Measurements from ENCODE around the gene AKAP5. TPM values are rescaled to one million over a fixed set of nuclear protein-coding genes. Genes with fewer than 3 reads are reported as not detected.

Gene AKAP5
- under 1 TPM in 5 of 6 donors, not detected in 1; 0.13 to 0.53 (median 0.31) TPM for polyA plus RNA-seq (ENCODE audit: low read depth in 6 of 6)

GRCh38 chr14:64465191-64465822 lies at the start of gene AKAP5:
TSS of gene AKAP5 (plus strand) at chr14:64465499. CDS start at chr14:64468395, 2,896 bp downstream.
- H3K4me3 Mint-ChIP-seq, result peak within 1 kb of the TSS; percentile 83 to 94 (median 91)
- peak within 1 kb of the TSS in 5 of 6 donors; percentile 69 to 88 (median 79) for H3K27ac Mint-ChIP-seq

DNA sequence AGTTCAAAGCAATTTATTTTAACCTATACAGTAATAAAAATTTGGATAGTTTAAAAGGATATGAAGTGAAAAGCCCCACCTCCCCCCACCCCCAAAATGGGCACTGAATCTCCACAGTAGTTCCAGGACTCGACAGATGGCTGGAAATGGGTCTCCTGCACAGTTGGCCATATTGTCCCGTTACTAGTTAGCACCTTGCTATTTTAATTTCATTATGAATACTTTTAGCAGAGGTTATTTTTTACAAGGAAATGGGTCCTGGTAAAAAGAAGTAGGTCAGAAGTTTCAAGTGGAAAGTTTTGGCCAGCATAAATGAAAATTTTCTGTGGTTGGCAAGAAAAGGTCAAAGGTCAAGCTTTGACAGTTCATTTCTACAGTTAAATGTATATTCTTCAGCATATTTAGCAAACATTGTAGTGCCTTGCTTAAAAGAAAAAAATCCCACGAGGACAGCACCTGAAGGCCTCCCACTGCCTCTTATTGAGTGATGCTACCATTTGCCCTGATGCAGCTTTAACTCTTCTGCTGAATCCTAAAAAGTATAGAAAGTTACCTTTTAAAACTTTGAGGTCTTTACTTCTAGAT lies 48.9 kb upstream of the AKAP5 start:
- ATAC-seq (ENCODE audit: low read depth in 2 of 2) (no peak), DNase-seq (no peak)
- Mint-ChIP-seq H3K27ac (no peak overlapping the region), H3K4me1 (no peaks in the 10 kb centered on the region), H3K36me3 (peaks cover 8 to 38% of the 10 kb centered on the region in 2 donors), H3K4me3 (no peak overlapping the region), H3K9me3 (no peaks in the 10 kb centered on the region), H3K27me3 (no peaks in the 10 kb centered on the region)

More at GRCh38 chr14:64465191-64465822, at the start of gene AKAP5:
- DNase-seq (peak; percentile 75), ATAC-seq (ENCODE audit: low read depth in 2 of 2) (peak; percentile 89 to 93)
- peaks cover 31 to 44% (median 39%) of the 10 kb centered on the region in 3 donors for H3K4me1 Mint-ChIP-seq
- H3K27me3 Mint-ChIP-seq, result no peaks in the 10 kb centered on the region
- H3K9me3 Mint-ChIP-seq, result no peaks in the 10 kb centered on the region
- H3K36me3 Mint-ChIP-seq, result peaks cover 0 to 3% of the 10 kb centered on the region in 2 donors

- Mint-ChIP-seq H3K27me3 (no peaks in the 10 kb centered on the region), H3K4me3 (no peak overlapping the region), H3K9me3 (no peaks in the 10 kb centered on the region), H3K27ac (peak overlapping the region in 1 of 6 donors; percentile 49), H3K4me1 (no peaks in the 10 kb centered on the region), H3K36me3 (peaks cover 8 to 30% of the 10 kb centered on the region in 2 donors)
- DNase-seq, result no peak
- ATAC-seq (ENCODE audit: low read depth in 2 of 2), result no peak
Measured at GRCh38 chr14:64417055-64417770, 48.1 kb upstream of the AKAP5 start.

DNA sequence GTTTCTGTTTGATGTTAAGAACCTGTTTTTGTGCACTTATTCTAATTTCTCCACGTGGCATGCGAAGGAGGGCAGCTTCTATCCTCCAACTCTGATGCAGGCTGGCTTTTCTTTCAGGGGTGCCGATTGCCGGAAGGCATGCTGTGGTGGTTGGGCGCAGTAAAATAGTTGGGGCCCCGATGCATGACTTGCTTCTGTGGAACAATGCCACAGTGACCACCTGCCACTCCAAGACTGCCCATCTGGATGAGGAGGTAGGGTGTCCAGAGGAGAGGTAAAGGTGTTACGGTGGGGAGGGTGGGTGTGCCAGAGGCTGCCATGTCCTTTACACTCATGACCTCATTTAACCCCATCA lies 47.6 kb upstream of the AKAP5 start:
- H3K9me3 Mint-ChIP-seq, result no peaks in the 10 kb centered on the region
- peak overlapping the region in 1 of 6 donors; percentile 49 for H3K27ac Mint-ChIP-seq
- peaks cover 8 to 30% of the 10 kb centered on the region in 2 donors for H3K36me3 Mint-ChIP-seq

DNA sequence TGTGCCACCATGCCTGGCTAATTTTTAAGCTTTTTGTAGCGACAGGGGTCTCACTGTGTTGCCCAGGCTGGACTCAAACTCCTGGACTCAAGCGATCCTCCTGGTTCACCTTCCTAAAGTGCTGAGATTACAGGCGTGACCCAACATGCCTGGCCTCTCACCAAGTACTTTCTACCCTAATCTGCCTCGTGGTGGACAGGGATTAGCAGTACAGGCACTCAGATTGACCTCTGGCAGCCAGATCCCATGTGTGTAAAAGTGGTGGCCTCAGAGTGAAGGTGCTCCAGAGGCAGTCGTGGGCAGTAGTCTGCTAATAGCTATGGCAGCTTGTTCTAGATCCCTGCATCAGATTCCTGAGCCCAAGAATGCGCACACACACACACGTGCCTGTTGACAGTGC lies 46.3 kb upstream of the AKAP5 start:
- Mint-ChIP-seq H3K27me3 (no peaks in the 10 kb centered on the region), H3K4me3 (no peak overlapping the region), H3K9me3 (no peaks in the 10 kb centered on the region), H3K36me3 (peaks cover 8 to 34% of the 10 kb centered on the region in 2 donors), H3K4me1 (no peaks in the 10 kb centered on the region), H3K27ac (no peak overlapping the region)
- no peak for DNase-seq
- no peak for ATAC-seq (ENCODE audit: low read depth in 2 of 2)

More for the DNA sequence above, 47.6 kb upstream of the AKAP5 start:
- no peak for DNase-seq
- H3K4me3 Mint-ChIP-seq, result no peak overlapping the region
- ATAC-seq (ENCODE audit: low read depth in 2 of 2), result no peak
- H3K4me1 Mint-ChIP-seq, result no peaks in the 10 kb centered on the region
- H3K27me3 Mint-ChIP-seq, result no peaks in the 10 kb centered on the region

- Mint-ChIP-seq H3K4me1 (no peaks in the 10 kb centered on the region), H3K27ac (peak overlapping the region in 2 of 6 donors; percentile 57 to 75), H3K36me3 (peaks cover 8 to 39% of the 10 kb centered on the region in 2 donors), H3K27me3 (no peaks in the 10 kb centered on the region), H3K9me3 (no peaks in the 10 kb centered on the region), H3K4me3 (no peak overlapping the region)
- ATAC-seq (ENCODE audit: low read depth in 2 of 2) (no peak), DNase-seq (no peak)
Measured at GRCh38 chr14:64421166-64421565, 44.1 kb upstream of the AKAP5 start.

GRCh38 chr14:64422005-64422404 lies 43.3 kb upstream of the AKAP5 start:
- no peaks in the 10 kb centered on the region for H3K4me1 Mint-ChIP-seq
- H3K27me3 Mint-ChIP-seq, result no peaks in the 10 kb centered on the region
- peaks cover 8 to 42% of the 10 kb centered on the region in 2 donors for H3K36me3 Mint-ChIP-seq
- H3K9me3 Mint-ChIP-seq, result no peaks in the 10 kb centered on the region
- DNase-seq (no peak), ATAC-seq (ENCODE audit: low read depth in 2 of 2) (no peak)
- H3K27ac Mint-ChIP-seq, result no peak overlapping the region
- no peak overlapping the region for H3K4me3 Mint-ChIP-seq

- H3K4me1 Mint-ChIP-seq, result no peaks in the 10 kb centered on the region
- no peak overlapping the region for H3K4me3 Mint-ChIP-seq
- H3K27ac Mint-ChIP-seq, result no peak overlapping the region
- no peak for DNase-seq
- H3K27me3 Mint-ChIP-seq, result no peaks in the 10 kb centered on the region
- no peak for ATAC-seq (ENCODE audit: low read depth in 2 of 2)
- no peaks in the 10 kb centered on the region for H3K9me3 Mint-ChIP-seq
- H3K36me3 Mint-ChIP-seq, result peaks cover 8 to 43% of the 10 kb centered on the region in 2 donors
Measured at GRCh38 chr14:64422756-64423155, 42.5 kb upstream of the AKAP5 start.

DNA sequence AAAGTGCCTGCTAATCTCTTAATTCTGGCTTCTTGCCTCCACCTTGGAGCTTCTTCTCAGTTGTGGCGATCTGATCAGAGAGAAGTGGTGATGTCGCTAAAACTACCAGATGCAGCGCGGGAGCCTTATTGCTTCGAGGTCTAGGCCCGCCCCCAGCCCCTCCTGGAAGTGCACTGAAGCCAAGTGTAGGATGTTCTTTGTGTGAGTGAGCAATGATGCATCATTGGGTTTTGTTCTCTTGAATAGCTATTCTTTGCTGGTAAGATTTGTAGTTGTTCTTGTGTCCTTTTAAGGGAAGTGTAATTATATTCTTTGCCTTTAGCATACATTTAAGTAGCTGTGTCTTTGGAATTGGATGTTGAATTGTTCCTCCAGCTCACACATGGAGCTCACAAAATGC lies 41.3 kb upstream of the AKAP5 start:
- Mint-ChIP-seq H3K4me1 (no peaks in the 10 kb centered on the region), H3K36me3 (peaks cover 8 to 44% of the 10 kb centered on the region in 2 donors), H3K4me3 (no peak overlapping the region), H3K9me3 (no peaks in the 10 kb centered on the region), H3K27ac (peak overlapping the region in 1 of 6 donors; percentile 28), H3K27me3 (no peaks in the 10 kb centered on the region)
- no peak for DNase-seq
- ATAC-seq (ENCODE audit: low read depth in 2 of 2), result no peak

GRCh38 chr14:64434528-64434927 lies 30.8 kb upstream of the AKAP5 start:
- Mint-ChIP-seq H3K36me3 (peaks cover 17 to 35% of the 10 kb centered on the region in 2 donors), H3K4me1 (no peaks in the 10 kb centered on the region), H3K27me3 (no peaks in the 10 kb centered on the region), H3K27ac (peak overlapping the region in 1 of 6 donors; percentile 22), H3K9me3 (no peaks in the 10 kb centered on the region), H3K4me3 (no peak overlapping the region)
- DNase-seq, result no peak
- ATAC-seq (ENCODE audit: low read depth in 2 of 2), result no peak

DNA sequence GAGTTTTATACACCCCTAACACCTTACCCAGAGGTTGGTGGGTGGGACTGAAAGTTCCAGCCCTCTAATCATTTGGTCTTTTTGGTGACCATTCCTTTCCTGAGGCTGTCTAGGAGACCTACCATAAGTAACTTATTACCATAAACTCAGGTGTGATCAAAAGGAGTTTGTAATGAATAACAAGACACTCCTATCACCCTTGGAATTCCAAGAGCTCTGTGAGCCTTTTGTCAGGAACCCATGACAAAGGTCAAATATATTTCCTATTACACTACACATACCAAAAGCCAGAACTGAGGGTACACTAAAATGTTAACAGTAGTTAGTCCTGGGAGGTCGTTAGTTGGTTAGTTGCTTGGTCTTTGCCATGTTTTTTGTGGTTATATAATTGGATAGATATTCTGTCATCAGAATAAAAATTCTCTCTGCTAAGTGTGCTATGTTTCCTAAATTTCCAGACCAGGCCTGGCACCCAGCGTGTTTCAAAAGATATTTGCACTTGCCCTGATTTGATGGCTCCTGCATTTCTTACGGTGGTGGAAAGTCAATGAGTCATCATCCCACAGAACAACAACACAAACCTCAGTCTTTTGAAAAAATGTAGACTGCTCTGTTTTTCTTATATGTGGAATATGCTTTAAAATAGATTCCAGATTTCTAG lies 27.0 kb upstream of the AKAP5 start:
- Mint-ChIP-seq H3K27me3 (no peaks in the 10 kb centered on the region), H3K4me1 (peaks cover 0 to 1% (median 0%) of the 10 kb centered on the region in 3 donors), H3K27ac (no peak overlapping the region), H3K4me3 (no peak overlapping the region), H3K36me3 (peaks cover 32 to 34% of the 10 kb centered on the region in 2 donors), H3K9me3 (no peaks in the 10 kb centered on the region)
- no peak for DNase-seq
- ATAC-seq (ENCODE audit: low read depth in 2 of 2), result no peak

DNA sequence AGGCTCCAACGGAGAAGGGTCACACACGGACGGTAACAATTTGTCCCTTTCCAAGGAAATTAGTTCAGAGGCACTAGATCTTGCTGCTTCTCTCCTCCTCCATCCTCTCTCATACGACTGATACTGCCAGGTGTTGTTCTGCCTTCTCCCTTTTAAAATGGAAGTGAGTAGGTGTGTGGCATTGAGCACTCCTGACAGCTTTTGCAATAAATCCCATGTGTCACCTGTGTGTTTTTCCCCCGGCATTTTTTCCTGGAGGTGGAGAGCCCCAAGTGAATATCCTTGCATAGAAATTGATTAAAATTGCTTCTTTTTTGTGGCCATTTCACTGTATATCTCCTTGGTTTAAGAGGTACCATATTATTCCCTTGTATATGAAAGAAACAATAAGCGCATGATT lies 26.2 kb upstream of the AKAP5 start:
- Mint-ChIP-seq H3K9me3 (no peaks in the 10 kb centered on the region), H3K4me1 (peaks cover under 1 to 9% (median 5%) of the 10 kb centered on the region in 3 donors), H3K36me3 (peaks cover 30 to 40% of the 10 kb centered on the region in 2 donors), H3K4me3 (no peak overlapping the region), H3K27ac (peak overlapping the region in 2 of 6 donors; percentile 25 to 74), H3K27me3 (no peaks in the 10 kb centered on the region)
- no peak for ATAC-seq (ENCODE audit: low read depth in 2 of 2)
- DNase-seq, result no peak

GRCh38 chr14:64440494-64440893 lies 24.8 kb upstream of the AKAP5 start:
- Mint-ChIP-seq H3K27me3 (no peaks in the 10 kb centered on the region), H3K4me1 (peaks cover 12 to 22% (median 18%) of the 10 kb centered on the region in 3 donors), H3K4me3 (no peak overlapping the region), H3K9me3 (no peaks in the 10 kb centered on the region), H3K36me3 (peaks cover 30 to 37% of the 10 kb centered on the region in 2 donors), H3K27ac (no peak overlapping the region)
- DNase-seq, result no peak
- no peak for ATAC-seq (ENCODE audit: low read depth in 2 of 2)

Data from naive B cell (primary cell).